Liver (tissue), 9 donors: ENCODE data around the gene GRK3. TPM values are rescaled to one million over a fixed set of nuclear protein-coding genes. Genes with fewer than 3 reads are reported as not detected.

Experiments
- DNase-seq: peaks from one replicate; pipeline ENCODE4 v3.0.0-alpha.2; 2017; ENCODE audit warnings: low spot score
- H3K27ac ChIP-seq, 2 donors: one replicate each; pipeline ENCODE4 v1.7.0; 2013; ENCODE audit warnings: inconsistent platforms in 2 of 2, low read length in 2 of 2, control low read depth in 1 of 2, low read depth in 1 of 2, mild to moderate bottlenecking in 1 of 2
- H3K27me3 ChIP-seq, 4 donors: one replicate each; pipeline versions ENCODE4 v1.6.1 to v1.7.0; 2013; ENCODE audit warnings: low read length in 3 of 4, inconsistent platforms in 1 of 4, mild to moderate bottlenecking in 1 of 4, moderate library complexity in 1 of 4; ENCODE audit not compliant: control insufficient read depth in 4 of 4, insufficient read depth in 4 of 4
- H3K36me3 ChIP-seq, 4 donors: one replicate each; pipeline versions ENCODE4 v1.6.1 to v1.7.0; 2013; ENCODE audit warnings: low read length in 3 of 4, mild to moderate bottlenecking in 3 of 4, low read depth in 1 of 4, moderate library complexity in 1 of 4; ENCODE audit not compliant: control insufficient read depth in 4 of 4, insufficient read depth in 3 of 4
- H3K4me1 ChIP-seq, 4 donors: one replicate each; pipeline versions ENCODE4 v1.6.1 to v1.7.0; 2013; ENCODE audit warnings: low read length in 3 of 4, mild to moderate bottlenecking in 3 of 4, moderate library complexity in 1 of 4; ENCODE audit not compliant: control insufficient read depth in 4 of 4, insufficient read depth in 4 of 4
- H3K4me3 ChIP-seq, 3 donors: one replicate each; pipeline versions ENCODE4 v1.6.1 to v1.7.0; 2013; ENCODE audit warnings: low read length in 3 of 3, control low read depth in 1 of 3, low read depth in 1 of 3, mild to moderate bottlenecking in 1 of 3
- H3K9ac ChIP-seq, 2 donors: one replicate each; pipeline ENCODE4 v1.7.0; 2013; ENCODE audit warnings: low read length in 2 of 2, mild to moderate bottlenecking in 2 of 2, moderate library complexity in 2 of 2, control low read depth in 1 of 2, low read depth in 1 of 2
- H3K9me3 ChIP-seq, 4 donors: one replicate each; pipeline versions ENCODE4 v1.6.1 to v1.7.0; 2013; ENCODE audit warnings: low read length in 3 of 4; ENCODE audit not compliant: control insufficient read depth in 4 of 4
- ATF3 ChIP-seq: IDR thresholded peaks from 2 replicates; pipeline ENCODE4 v1.6.1; 2016; ENCODE audit warnings: antibody characterized with exemption
- CTCF ChIP-seq: fragments of 150-350 bp; IDR thresholded peaks from 2 replicates; pipeline ENCODE4 v1.5.1; 2017; ENCODE audit warnings: improper control_type of control experiment, low read depth, low read length; ENCODE audit not compliant: missing input control
- EGR1 ChIP-seq, 2 donors: IDR thresholded peaks; 2 replicates each; pipeline ENCODE4 v1.6.1; 2016 to 2018; ENCODE audit warnings: antibody characterized with exemption in 2 of 2, low read depth in 2 of 2
- FOXA1 ChIP-seq: IDR thresholded peaks from 2 replicates; pipeline ENCODE4 v1.6.1; 2016; ENCODE audit warnings: antibody characterized with exemption
- FOXA2 ChIP-seq: IDR thresholded peaks from 2 replicates; pipeline ENCODE4 v1.6.1; 2016; ENCODE audit warnings: antibody characterized with exemption
- GABPA ChIP-seq, 2 donors: IDR thresholded peaks in 1 of 2; conservative IDR thresholded peaks in 1 of 2; 2 replicates each; pipeline ENCODE4 v1.6.1; 2016; ENCODE audit warnings: antibody characterized with exemption in 2 of 2, mild to moderate bottlenecking in 1 of 2, moderate library complexity in 1 of 2
- HNF4A ChIP-seq, 2 donors: conservative IDR thresholded peaks; 2 replicates each; pipeline ENCODE4 v1.6.1; 2016; ENCODE audit warnings: antibody characterized with exemption in 2 of 2, mild to moderate bottlenecking in 2 of 2
- HNF4G ChIP-seq: IDR thresholded peaks from 2 replicates; pipeline ENCODE4 v1.6.1; 2016; ENCODE audit warnings: antibody characterized with exemption
- JUND ChIP-seq, 2 donors: IDR thresholded peaks; 2 replicates each; pipeline ENCODE4 v1.6.1; 2016; ENCODE audit warnings: antibody characterized with exemption in 2 of 2
- MAX ChIP-seq: IDR thresholded peaks from 2 replicates; pipeline ENCODE4 v1.6.1; 2016; ENCODE audit warnings: antibody characterized with exemption
- NR2F2 ChIP-seq: IDR thresholded peaks from 2 replicates; pipeline ENCODE4 v1.6.1; 2016; ENCODE audit warnings: antibody characterized with exemption
- RAD21 ChIP-seq, 2 donors: IDR thresholded peaks; 2 replicates each; pipeline ENCODE4 v1.6.1; 2016; ENCODE audit warnings: antibody characterized with exemption in 2 of 2, mild to moderate bottlenecking in 2 of 2
- REST ChIP-seq: IDR thresholded peaks from 2 replicates; pipeline ENCODE4 v1.6.1; 2016; ENCODE audit warnings: antibody characterized with exemption, mild to moderate bottlenecking
- RXRA ChIP-seq, 2 donors: IDR thresholded peaks; 2 replicates each; pipeline ENCODE4 v1.6.1; 2017 to 2018; ENCODE audit warnings: antibody characterized with exemption in 2 of 2, mild to moderate bottlenecking in 1 of 2
- SP1 ChIP-seq: IDR thresholded peaks from 2 replicates; pipeline ENCODE4 v1.6.1; 2018; ENCODE audit warnings: antibody characterized with exemption, mild to moderate bottlenecking
- TAF1 ChIP-seq: conservative IDR thresholded peaks from 2 replicates; pipeline ENCODE4 v1.6.1; 2016; ENCODE audit warnings: antibody characterized with exemption, mild to moderate bottlenecking
- YY1 ChIP-seq: IDR thresholded peaks from 2 replicates; pipeline ENCODE4 v1.6.1; 2016; ENCODE audit warnings: antibody characterized with exemption, mild to moderate bottlenecking
- ZBTB33 ChIP-seq: IDR thresholded peaks from 2 replicates; pipeline ENCODE4 v1.6.1; 2016; ENCODE audit warnings: antibody characterized with exemption
- WGBS: extraction: QIAGEN DNeasy Blood & Tissue Kit; methylation state at CpG from one replicate; pipeline ENCODE4 v1.1.7; 2013; 5-methylcytosine and 5-hydroxymethylcytosine counted together
- polyA plus RNA-seq, 2 donors: library from polyadenylated mRNA; stranded (reverse) in 1 of 2; unstranded in 1 of 2; fragments of 200-250 nt in 1 of 2; fragments of >200 nt in 1 of 2; fragmentation: Nextera tagmentation in 1 of 2; extraction: Ambion mirVana in 1 of 2; gene quantifications; one replicate each; pipeline versions ENCODE4 v1.2.1 to v1.2.3, GENCODE V29; 2013 to 2015
- total RNA-seq, 2 donors: library from RNA; depleted of rRNA; stranded (reverse); fragments of >200 nt; gene quantifications; one replicate each; pipeline ENCODE4 v1.2.3, GENCODE V29; 2014
- donor health status: healthy.
- donor health status: healthy.
- donor health status: healthy.
- donor health status: healthy.
- donor health status: healthy.

The GRK3 gene
- total and polyA plus RNA-seq, 4 donors: 0.79 to 6.5 (median 2.4) TPM

GRCh38 chr22:25718135-25718840, 153.8 kb downstream of the GRK3 start:
- H3K27ac ChIP-seq: no peak overlapping the region
- no peaks in the 10 kb centered on the region for H3K4me1 ChIP-seq
- no peaks in the 10 kb centered on the region for H3K9me3 ChIP-seq
- H3K9ac ChIP-seq: no peak overlapping the region
- H3K4me3 ChIP-seq: no peak overlapping the region
- H3K27me3 ChIP-seq: no peaks in the 10 kb centered on the region
- TF ChIP-seq RXRA (IDR thresholded peaks at IDR 0.05) (no peak), REST (no peak), SP1 (no peak), FOXA1 (no peak), FOXA2 (no peak), MAX (no peak), HNF4A (conservative IDR thresholded peaks at IDR 0.05) (no peak), ATF3 (no peak), CTCF (no peak), RAD21 (IDR thresholded peaks at IDR 0.05) (no peak), NR2F2 (no peak), HNF4G (no peak), TAF1 (no peak), YY1 (no peak), JUND (IDR thresholded peaks at IDR 0.05) (no peak), EGR1 (IDR thresholded peaks at IDR 0.05; ENCODE audit: low read depth in 2 of 2) (no peak), GABPA (IDR thresholded peaks at IDR 0.05 in 1 of 2, conservative IDR thresholded peaks at IDR 0.05 in 1 of 2) (no peak), ZBTB33 (no peak)
- WGBS: 89% methylated on average over 10 of the region's 10 CpGs
- no peak for DNase-seq
- no peaks in the 10 kb centered on the region for H3K36me3 ChIP-seq
